HG03196 (cell line): ENCODE results near the gene ATXN1.

Experiments
- ATAC-seq: cut with Tn5 transposase; IDR thresholded peaks from one replicate; pipeline ENCODE4 v1.9.1; 2021; ENCODE audit not compliant: unreplicated experiment

Gene ATXN1

GRCh38 chr6:16254535-16254934, 506.7 kb downstream of the ATXN1 start:
- no peak for ATAC-seq

GRCh38 chr6:16253399-16254144, 507.7 kb downstream of the ATXN1 start:
- no peak for ATAC-seq

- no peak for ATAC-seq
Observed at GRCh38 chr6:16252686-16253299, 508.5 kb downstream of the ATXN1 start.

GRCh38 chr6:16251706-16252105, 509.6 kb downstream of the ATXN1 start:
- ATAC-seq = no peak

- ATAC-seq = no peak
Observed at GRCh38 chr6:16249971-16250370, 511.3 kb downstream of the ATXN1 start.
